Small intestine (tissue), 7 donors: Measurements from ENCODE around the gene RIIAD1. TPM values are rescaled to one million over a fixed set of nuclear protein-coding genes. Genes with fewer than 3 reads are reported as not detected.

Source experiments
- DNase-seq, 2 donors: peaks; one replicate each; pipeline versions ENCODE4 v3.0.0 to v3.0.0-alpha.2; 2013
- FAIRE-seq: peaks from 2 replicates; lab custom pipeline; 2012; peaks lifted over from hg19 to GRCh38; lab: Jason Lieb, UNC
- H3K27ac ChIP-seq, 3 donors: one replicate each; pipeline ENCODE4 v1.5.1; 2013; ENCODE audit warnings: low read length in 2 of 3, mild to moderate bottlenecking in 2 of 3, control low read depth in 1 of 3, inconsistent platforms in 1 of 3, low read depth in 1 of 3, moderate library complexity in 1 of 3
- H3K27me3 ChIP-seq, 3 donors: one replicate each; pipeline ENCODE4 v1.6.1; 2013; ENCODE audit warnings: low read length in 3 of 3, inconsistent platforms in 1 of 3; ENCODE audit not compliant: control insufficient read depth in 3 of 3, insufficient read depth in 3 of 3
- H3K36me3 ChIP-seq, 3 donors: one replicate each; pipeline ENCODE4 v1.6.1; 2013; ENCODE audit warnings: low read length in 3 of 3, inconsistent platforms in 1 of 3, low read depth in 1 of 3, mild to moderate bottlenecking in 1 of 3, moderate library complexity in 1 of 3; ENCODE audit not compliant: control insufficient read depth in 3 of 3, insufficient read depth in 2 of 3
- H3K4me1 ChIP-seq, 3 donors: one replicate each; pipeline ENCODE4 v1.6.1; 2013; ENCODE audit warnings: low read length in 2 of 3, inconsistent platforms in 1 of 3, low read depth in 1 of 3, mild to moderate bottlenecking in 1 of 3, moderate library complexity in 1 of 3; ENCODE audit not compliant: control insufficient read depth in 3 of 3, insufficient read depth in 2 of 3
- H3K4me3 ChIP-seq, 3 donors: one replicate each; pipeline ENCODE4 v1.5.1; 2013; ENCODE audit warnings: low read length in 3 of 3, control low read depth in 1 of 3, inconsistent platforms in 1 of 3, low read depth in 1 of 3, mild to moderate bottlenecking in 1 of 3, moderate library complexity in 1 of 3
- H3K9me3 ChIP-seq, 2 donors: one replicate each; pipeline ENCODE4 v1.6.1; 2013; ENCODE audit warnings: low read depth in 1 of 2, low read length in 1 of 2; ENCODE audit not compliant: control insufficient read depth in 2 of 2, insufficient read depth in 1 of 2
- WGBS, 3 donors: extraction: QIAGEN DNeasy Blood & Tissue Kit; methylation state at CpG; one replicate each; pipeline ENCODE4 v1.1.7; 2013; 5-methylcytosine and 5-hydroxymethylcytosine counted together
- polyA plus RNA-seq, 4 donors: library from polyadenylated mRNA; stranded (reverse) in 3 of 4; unstranded in 1 of 4; fragments of 200-250 nt in 3 of 4; fragments of 120-200 nt in 1 of 4; gene quantifications; one replicate each; pipeline versions ENCODE4 v1.2.1 to v1.2.3, GENCODE V29; 2013
- donor health status: healthy with polysubstance abuse.
- donor health status: control.
- donor health status: control.
- donor health status: Bipolar disorder and iron deficiency.
- donor health status: healthy.

Gene RIIAD1
- polyA plus RNA-seq, 4 donors, result 1.6 to 14.8 TPM; not detected in 2

DNA sequence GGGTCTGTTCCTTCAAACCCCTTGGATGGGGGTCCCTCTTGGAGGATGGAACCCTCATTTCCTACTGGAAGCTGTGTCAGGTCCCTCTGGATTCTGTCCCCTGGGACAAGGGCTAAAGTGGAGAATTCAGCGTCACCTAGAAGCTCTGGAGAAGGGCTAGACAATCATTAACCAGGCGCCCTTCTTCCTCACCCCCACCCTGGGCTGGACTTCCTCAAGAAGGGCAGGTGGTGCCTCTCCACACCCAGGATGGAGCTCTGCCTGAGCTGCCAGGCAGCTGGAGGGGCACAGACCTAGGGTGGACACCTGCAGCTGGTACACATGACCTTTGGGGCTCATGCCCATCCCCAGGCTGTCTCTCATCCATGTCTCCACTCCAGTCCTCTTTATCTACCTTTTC, 8.3 kb upstream of the RIIAD1 start:
- H3K4me1 ChIP-seq, result peaks cover 0 to 68% (median 7%) of the 10 kb centered on the region in 3 donors
- WGBS, 3 donors, result 13 to 64% (median 27%) methylated on average over 2 of the region's 2 CpGs
- H3K27ac ChIP-seq, result peak overlapping the region in 1 of 3 donors; percentile 67
- DNase-seq (peak; percentile 96), FAIRE-seq (no peak)
- H3K27me3 ChIP-seq, result peaks cover 0 to 8% (median 0%) of the 10 kb centered on the region in 3 donors
- H3K4me3 ChIP-seq, result peak overlapping the region in 1 of 3 donors; percentile 30
- peaks cover 0 to 58% (median 0%) of the 10 kb centered on the region in 3 donors for H3K36me3 ChIP-seq
- H3K9me3 ChIP-seq, result no peaks in the 10 kb centered on the region

DNA sequence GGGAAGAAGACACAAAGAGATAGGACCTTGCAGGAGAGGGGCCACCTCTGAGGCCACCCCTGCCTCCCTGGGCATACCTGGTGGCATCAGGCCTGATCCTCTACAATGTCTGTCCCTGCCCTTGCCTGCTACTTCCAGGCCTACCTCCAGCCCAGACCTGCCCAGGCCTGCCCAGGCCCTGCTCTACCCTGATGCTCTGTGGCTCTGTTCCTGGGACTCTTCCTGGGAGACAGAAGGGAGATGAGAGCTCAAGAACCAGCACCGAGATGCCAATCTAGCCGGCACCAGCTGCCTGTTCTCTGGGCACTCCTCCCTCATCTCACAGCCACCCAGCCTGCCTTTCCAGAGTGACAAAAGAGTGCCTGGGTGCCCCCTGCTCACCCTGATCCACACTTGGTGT, 7.4 kb upstream of the RIIAD1 start:
- Histone ChIP-seq H3K27me3 (peaks cover 0 to 8% (median 0%) of the 10 kb centered on the region in 3 donors), H3K4me1 (peaks cover 0 to 68% (median 7%) of the 10 kb centered on the region in 3 donors), H3K36me3 (peaks cover 0 to 50% (median 0%) of the 10 kb centered on the region in 3 donors), H3K9me3 (no peaks in the 10 kb centered on the region), H3K27ac (peak overlapping the region in 1 of 3 donors; percentile 67), H3K4me3 (peak overlapping the region in 1 of 3 donors; percentile 58)
- WGBS, 3 donors, result 32 to 76% (median 64%) methylated on average over 2 of the region's 2 CpGs
- DNase-seq (no peak), FAIRE-seq (no peak)

DNA sequence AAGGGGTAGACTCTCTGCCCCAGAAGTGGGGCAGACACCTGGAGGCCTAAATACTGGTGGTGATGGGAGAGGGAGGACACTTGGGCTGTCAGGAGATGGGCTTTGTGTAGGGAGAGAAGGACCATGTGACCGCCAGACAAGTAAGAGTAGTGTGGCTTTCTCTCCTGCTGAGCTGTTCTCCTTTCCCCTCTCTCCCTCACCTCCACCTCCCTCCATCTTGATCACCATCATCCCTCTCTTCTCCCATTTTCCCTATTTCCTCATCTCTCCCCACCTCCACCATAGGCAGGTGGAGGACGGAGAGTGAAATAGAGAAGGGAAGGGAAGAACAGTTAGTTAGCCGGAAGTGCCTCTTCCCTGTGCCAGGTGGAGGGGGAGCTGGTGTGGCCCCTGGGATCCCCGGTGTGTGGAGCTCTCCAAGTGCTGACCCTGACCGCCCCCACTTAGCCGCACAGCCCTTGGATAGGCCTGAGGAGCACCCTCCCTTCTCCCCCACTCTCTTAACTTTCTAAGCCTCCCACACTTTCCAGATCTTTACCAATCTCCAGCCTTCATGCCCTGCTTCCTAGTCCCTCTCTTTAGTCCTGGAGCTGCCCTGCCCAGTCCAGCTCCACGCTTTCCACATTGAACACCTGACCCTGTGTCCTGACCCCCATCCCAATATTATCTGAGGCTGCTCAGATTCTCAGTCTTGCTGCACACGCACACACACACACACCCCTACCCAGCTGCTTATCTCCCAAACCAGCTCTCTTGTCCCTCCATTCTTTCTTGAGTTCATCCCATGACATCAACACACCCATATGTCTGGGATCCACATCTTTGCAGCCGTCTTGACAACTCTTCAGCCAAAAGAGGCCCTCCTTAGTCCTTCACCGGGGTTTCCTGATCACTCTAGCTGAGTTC, 6.2 kb upstream of the RIIAD1 start:
- Histone ChIP-seq H3K36me3 (peaks cover 0 to 38% (median 0%) of the 10 kb centered on the region in 3 donors), H3K27ac (peak overlapping the region in 1 of 3 donors; percentile 67), H3K4me1 (peaks cover 0 to 62% (median 8%) of the 10 kb centered on the region in 3 donors), H3K27me3 (peaks cover 0 to 8% (median 0%) of the 10 kb centered on the region in 3 donors), H3K4me3 (peak overlapping the region in 1 of 3 donors; percentile 58), H3K9me3 (no peaks in the 10 kb centered on the region)
- no peak for FAIRE-seq
- peak in 1 of 2 donors; percentile 38 for DNase-seq
- WGBS, 3 donors, result 75 to 82% (median 77%) methylated on average over 9 to 10 of the region's 10 CpGs

DNA sequence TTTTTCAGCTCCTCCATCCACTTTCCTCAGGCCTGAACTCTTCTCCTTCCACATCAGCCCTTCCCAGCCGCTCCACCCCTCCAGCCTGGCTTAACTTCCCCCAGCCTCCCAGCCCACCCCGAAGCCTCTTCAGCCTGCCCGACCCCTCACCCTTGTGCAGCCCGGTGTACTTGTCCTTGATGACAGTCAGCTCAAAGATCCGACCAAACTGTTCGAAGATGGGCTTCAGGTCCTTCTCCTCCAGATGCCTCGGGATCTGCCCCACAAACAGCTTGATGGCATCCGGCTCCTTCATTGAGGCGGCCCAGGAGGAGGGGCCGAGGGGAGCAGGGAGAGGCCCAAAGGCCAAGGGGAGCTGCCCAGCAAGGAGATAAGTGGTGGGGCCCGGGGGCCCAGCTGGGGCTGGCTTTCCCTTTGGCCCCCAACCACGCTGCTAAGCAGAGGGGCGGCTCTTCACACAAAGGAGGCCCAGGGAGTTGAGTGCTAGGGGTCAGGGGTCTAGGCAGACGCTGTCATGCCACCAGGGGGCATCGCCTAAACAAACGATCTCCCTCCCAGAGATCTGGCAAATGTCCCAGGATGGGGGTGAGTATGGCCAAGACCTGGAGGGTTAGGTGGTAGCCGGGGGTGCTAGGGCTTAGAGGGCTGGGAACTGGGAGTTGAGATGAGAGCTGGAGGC, 5.5 kb upstream of the RIIAD1 start:
- peak in 1 of 2 donors; percentile 86 for DNase-seq
- Histone ChIP-seq H3K27me3 (peaks cover 0 to 8% (median 0%) of the 10 kb centered on the region in 3 donors), H3K4me1 (peaks cover 0 to 65% (median 12%) of the 10 kb centered on the region in 3 donors), H3K36me3 (peaks cover 0 to 32% (median 0%) of the 10 kb centered on the region in 3 donors), H3K27ac (peak overlapping the region in 1 of 3 donors; percentile 67), H3K4me3 (peak overlapping the region in 1 of 3 donors; percentile 58), H3K9me3 (no peaks in the 10 kb centered on the region)
- 40 to 59% (median 50%) methylated on average over 17 of the region's 17 CpGs for WGBS, 3 donors
- FAIRE-seq, result no peak

DNA sequence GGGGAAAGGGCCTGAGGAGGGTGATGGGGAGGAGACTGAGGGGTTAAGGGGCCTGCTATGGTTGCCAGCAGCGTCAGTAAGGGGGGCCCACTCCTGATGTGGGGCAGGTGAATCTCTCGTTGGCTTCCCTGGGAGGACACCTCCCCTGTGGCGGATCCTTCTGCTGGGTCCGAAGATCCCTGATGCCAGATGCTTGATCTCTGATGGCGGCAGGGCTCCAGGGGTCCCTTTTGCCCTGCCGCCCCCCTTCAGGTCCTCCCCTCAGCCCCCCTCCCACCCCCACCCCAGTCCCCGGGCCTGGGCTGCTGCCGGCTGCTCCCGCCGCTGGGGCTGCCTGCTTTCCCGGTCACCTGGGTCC, 4.9 kb upstream of the RIIAD1 start:
- Histone ChIP-seq H3K27ac (peak overlapping the region in 1 of 3 donors; percentile 67), H3K36me3 (peaks cover 0 to 27% (median 0%) of the 10 kb centered on the region in 3 donors), H3K27me3 (peaks cover 0 to 8% (median 0%) of the 10 kb centered on the region in 3 donors), H3K9me3 (no peaks in the 10 kb centered on the region), H3K4me1 (peaks cover 0 to 63% (median 14%) of the 10 kb centered on the region in 3 donors), H3K4me3 (peak overlapping the region in 1 of 3 donors; percentile 58)
- WGBS, 3 donors, result 4 to 24% (median 10%) methylated on average over 4 to 11 of the region's 11 CpGs
- FAIRE-seq, result no peak
- no peak for DNase-seq

DNA sequence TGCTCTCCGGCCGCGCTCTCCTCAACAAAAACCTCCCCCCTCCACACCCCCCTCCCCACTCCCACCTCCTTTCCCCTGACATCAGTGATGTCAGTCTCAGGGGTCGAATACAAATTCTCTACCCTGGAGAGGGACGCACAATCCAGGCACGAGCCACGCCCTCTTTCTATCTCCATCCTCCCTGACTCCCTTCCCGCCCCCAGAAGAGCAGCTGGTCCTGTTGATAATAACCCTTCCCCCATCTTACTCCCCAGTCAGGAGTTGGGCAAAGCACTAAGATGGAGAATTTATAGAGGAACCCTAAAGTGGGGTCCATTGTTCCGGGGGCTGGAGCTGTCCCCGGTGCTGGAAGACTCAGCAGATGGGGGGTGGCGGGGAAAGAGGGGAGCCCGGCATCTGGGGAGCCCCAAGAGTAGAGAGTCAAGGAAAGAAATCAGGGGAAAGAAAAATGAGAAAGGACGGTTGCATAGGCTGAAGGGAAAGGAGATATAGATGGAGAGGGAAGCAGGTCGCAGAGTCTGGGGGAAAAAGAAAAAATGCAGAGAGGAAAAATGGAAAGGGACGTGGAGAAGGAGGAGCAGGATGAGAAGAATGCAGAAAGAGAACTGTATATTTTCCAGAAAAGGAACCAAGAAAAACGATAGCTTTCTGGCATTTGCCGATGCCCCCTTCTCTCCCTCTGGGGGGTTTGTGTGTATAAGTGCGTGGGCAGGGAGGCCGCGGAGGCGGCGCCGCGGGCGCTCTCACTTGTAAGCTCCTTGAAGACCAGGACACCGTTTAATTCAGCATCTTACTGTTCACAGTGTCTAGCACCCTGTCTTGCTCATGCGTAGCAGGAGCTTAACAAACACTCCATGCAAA, 4.3 kb upstream of the RIIAD1 start, which contains the start of gene CELF3:
Gene CELF3 (minus strand): TSS at position 33 of the 861 bp plus-strand sequence. CDS start 783 bp downstream, outside the sequence.
- Histone ChIP-seq H3K27ac (peak within 1 kb of the TSS in 1 of 3 donors; percentile 67), H3K27me3 (peaks cover 0 to 14% (median 0%) of the 10 kb centered on the region in 3 donors), H3K4me1 (peaks cover 3 to 64% (median 13%) of the 10 kb centered on the region in 3 donors), H3K4me3 (peak within 1 kb of the TSS in 1 of 3 donors; percentile 58), H3K9me3 (no peaks in the 10 kb centered on the region), H3K36me3 (peaks cover 0 to 21% (median 0%) of the 10 kb centered on the region in 3 donors)
- no peak for FAIRE-seq
- DNase-seq, result peak; percentile 25 to 85
- WGBS, 3 donors, result 9 to 27% (median 19%) methylated on average over 27 of the region's 27 CpGs

DNA sequence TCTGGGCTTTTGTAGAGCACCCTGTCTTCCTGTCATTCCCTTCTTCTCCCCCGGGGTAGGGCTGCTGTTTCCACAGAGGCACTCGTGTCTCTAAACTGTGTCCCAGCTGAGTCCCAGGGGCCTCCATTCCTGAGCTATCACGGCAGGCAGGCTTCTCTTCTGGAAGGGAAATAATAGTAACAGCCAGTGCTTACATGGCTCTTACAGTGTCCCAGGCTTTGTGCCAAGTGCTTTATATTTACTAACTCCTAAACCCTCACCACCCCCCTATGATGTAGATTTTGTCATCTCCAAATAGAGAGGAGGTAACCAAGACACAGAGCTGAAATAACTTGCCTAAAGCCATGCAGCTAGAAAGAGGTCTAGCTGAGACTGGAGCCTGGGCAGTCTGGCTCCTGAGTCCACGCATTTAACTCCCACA, 3.3 kb upstream of the RIIAD1 start:
- H3K4me1 ChIP-seq, result peaks cover 3 to 53% (median 7%) of the 10 kb centered on the region in 3 donors
- H3K9me3 ChIP-seq, result no peaks in the 10 kb centered on the region
- no peak for FAIRE-seq
- no peak for DNase-seq
- 48 to 68% (median 58%) methylated on average over 4 of the region's 4 CpGs for WGBS, 3 donors
- no peak overlapping the region for H3K27ac ChIP-seq
- H3K4me3 ChIP-seq, result no peak overlapping the region
- peaks cover 0 to 14% (median 0%) of the 10 kb centered on the region in 3 donors for H3K27me3 ChIP-seq
- H3K36me3 ChIP-seq, result peaks cover 0 to 16% (median 0%) of the 10 kb centered on the region in 3 donors
